Breast epithelium (tissue), 4 donors: ENCODE data around the gene CCL3. TPM values are rescaled to one million over a fixed set of nuclear protein-coding genes. Genes with fewer than 3 reads are reported as not detected.
"Not testable (repeated sequence)": the region's sequence is repeated elsewhere in the genome, so short reads cannot be mapped to it uniquely, and the experiment has no call there.

Source experiments
- DNase-seq, 2 donors: peaks; one replicate each; pipeline ENCODE4 v3.0.0-alpha.2; 2019; ENCODE audit warnings: low spot score in 2 of 2
- H3K27ac ChIP-seq, 2 donors: fragments of 200-600 bp; sonication (generic) in 1 of 2; one replicate each; pipeline ENCODE4 v1.5.1; 2016 to 2019; ENCODE audit warnings: mild to moderate bottlenecking in 1 of 2
- H3K27me3 ChIP-seq, 2 donors: fragments of 200-600 bp; sonication (generic) in 1 of 2; one replicate each; pipeline versions ENCODE4 v1.5.1 to v1.6.0; 2017 to 2019; ENCODE audit warnings: control low read depth in 1 of 2, mild to moderate bottlenecking in 1 of 2
- H3K36me3 ChIP-seq: fragments of 200-600 bp; one replicate; pipeline ENCODE4 v1.5.1; 2019
- H3K4me1 ChIP-seq, 2 donors: fragments of 200-600 bp; sonication (generic); one replicate each; pipeline ENCODE4 v1.5.1; 2016 to 2019; ENCODE audit warnings: control low read depth in 1 of 2
- H3K4me3 ChIP-seq, 3 donors: fragments of 200-600 bp; sonication (generic); 1 replicate in 2 of 3; 2 replicates in 1 of 3; pipeline ENCODE4 v1.5.1; 2016 to 2019; ENCODE audit warnings: mild to moderate bottlenecking in 3 of 3, moderate library complexity in 2 of 3
- H3K9me3 ChIP-seq, 2 donors: fragments of 200-600 bp; sonication (generic) in 1 of 2; one replicate each; pipeline ENCODE4 v1.5.1; 2016 to 2019; ENCODE audit warnings: control low read depth in 1 of 2
- POLR2A ChIP-seq: fragments of 450-650 bp; IDR thresholded peaks from one replicate; pipeline ENCODE4 v1.6.1; 2016; ENCODE audit warnings: antibody characterized with exemption, mild to moderate bottlenecking, moderate library complexity
- POLR2AphosphoS5 ChIP-seq, 3 donors: sonication (generic); formaldehyde crosslinking; IDR thresholded peaks; one replicate each; pipeline ENCODE4 v1.6.1; 2017; ENCODE audit warnings: antibody characterized with exemption in 3 of 3
- intact Hi-C: fragments of 100-400 bp; cut with DNase I; formaldehyde crosslinking; loops from one replicate; pipeline ENCODE4 v1.15.1; 2023; ENCODE audit warnings: low total_unique reads
- total RNA-seq, 3 donors: library from RNA; depleted of rRNA; stranded (reverse); fragments of >200 nt; gene quantifications; one replicate each; pipeline ENCODE4 v1.1.0, GENCODE V29; 2016
- TF ChIP-seq, protein P1 (sequence below), 3 donors: fragments of 450-650 bp; IDR thresholded peaks; one replicate each; pipeline ENCODE4 v1.5.1; 2016 to 2017; ENCODE audit warnings: antibody characterized with exemption in 3 of 3, mild to moderate bottlenecking in 3 of 3, moderate library complexity in 3 of 3

Gene CCL3
- total RNA-seq, 3 donors from 2014 or later: 0.96 to 10.8 TPM; not detected in 1

DNA sequence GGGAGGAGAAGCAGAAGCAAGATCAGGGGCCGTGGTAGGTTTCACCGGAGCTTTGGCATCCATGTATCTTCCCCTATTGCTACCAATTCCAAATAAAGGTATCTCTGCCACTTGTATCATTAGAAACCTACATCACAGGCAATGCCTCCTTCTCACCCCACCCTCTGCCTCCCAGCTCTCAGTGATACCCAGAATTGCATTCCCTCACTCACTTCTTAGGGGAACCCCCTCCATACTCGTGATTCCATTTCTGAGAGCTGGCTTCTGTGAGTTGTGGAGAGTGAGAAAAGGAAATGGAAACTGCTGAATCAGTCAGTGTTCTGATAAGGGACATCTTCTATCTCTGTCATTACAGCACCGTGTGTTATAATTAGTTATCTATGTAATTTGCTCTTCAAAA, 2.3 kb upstream of the CCL3 start:
- H3K27ac ChIP-seq: no peak overlapping the region
- no peaks in the 10 kb centered on the region for H3K4me1 ChIP-seq
- H3K36me3 ChIP-seq: no peaks in the 10 kb centered on the region
- no peak for DNase-seq
- H3K4me3 ChIP-seq: no peak overlapping the region
- TF ChIP-seq POLR2AphosphoS5 (IDR thresholded peaks at IDR 0.05): no peak
- no peak for TF ChIP-seq POLR2A
- TF ChIP-seq, protein P1, sequence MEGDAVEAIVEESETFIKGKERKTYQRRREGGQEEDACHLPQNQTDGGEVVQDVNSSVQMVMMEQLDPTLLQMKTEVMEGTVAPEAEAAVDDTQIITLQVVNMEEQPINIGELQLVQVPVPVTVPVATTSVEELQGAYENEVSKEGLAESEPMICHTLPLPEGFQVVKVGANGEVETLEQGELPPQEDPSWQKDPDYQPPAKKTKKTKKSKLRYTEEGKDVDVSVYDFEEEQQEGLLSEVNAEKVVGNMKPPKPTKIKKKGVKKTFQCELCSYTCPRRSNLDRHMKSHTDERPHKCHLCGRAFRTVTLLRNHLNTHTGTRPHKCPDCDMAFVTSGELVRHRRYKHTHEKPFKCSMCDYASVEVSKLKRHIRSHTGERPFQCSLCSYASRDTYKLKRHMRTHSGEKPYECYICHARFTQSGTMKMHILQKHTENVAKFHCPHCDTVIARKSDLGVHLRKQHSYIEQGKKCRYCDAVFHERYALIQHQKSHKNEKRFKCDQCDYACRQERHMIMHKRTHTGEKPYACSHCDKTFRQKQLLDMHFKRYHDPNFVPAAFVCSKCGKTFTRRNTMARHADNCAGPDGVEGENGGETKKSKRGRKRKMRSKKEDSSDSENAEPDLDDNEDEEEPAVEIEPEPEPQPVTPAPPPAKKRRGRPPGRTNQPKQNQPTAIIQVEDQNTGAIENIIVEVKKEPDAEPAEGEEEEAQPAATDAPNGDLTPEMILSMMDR (IDR thresholded peaks at IDR 0.05): no peak
- H3K27me3 ChIP-seq: no peaks in the 10 kb centered on the region
- intact Hi-C loops: no loop called here
- H3K9me3 ChIP-seq: no peaks in the 10 kb centered on the region

DNA sequence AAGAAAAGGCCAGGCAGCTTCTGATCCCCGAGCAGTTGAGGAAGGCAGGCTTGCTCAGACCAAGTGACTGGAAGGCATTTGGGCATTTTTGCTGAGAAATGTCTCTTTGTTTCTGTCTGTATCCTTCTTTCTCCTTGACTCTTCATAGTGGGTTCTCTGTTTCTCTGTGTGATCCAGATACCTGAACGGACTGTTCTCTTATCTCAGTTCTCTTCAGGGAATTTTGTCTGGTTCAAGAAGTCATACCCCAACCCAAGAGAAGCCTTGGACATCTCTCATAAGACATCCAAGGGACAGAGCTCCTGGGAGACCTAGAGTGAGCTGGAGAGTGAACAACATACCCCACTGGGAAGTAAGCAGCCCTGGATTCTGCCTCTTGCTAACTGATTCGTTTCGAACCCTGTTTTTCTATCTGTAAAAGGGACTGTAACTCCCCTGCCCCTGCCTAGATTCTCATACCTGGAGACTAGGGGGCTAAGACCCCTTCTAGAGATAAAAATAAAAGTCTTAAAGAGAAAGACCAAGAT, 541 bp downstream of the CCL3 start:
- TF ChIP-seq, protein P1 (IDR thresholded peaks at IDR 0.05): no peak
- no peak for TF ChIP-seq POLR2AphosphoS5 (IDR thresholded peaks at IDR 0.05)
- no peak for TF ChIP-seq POLR2A
- no peaks in the 10 kb centered on the region for H3K9me3 ChIP-seq
- intact Hi-C loops: no loop called here
- no peak overlapping the region for H3K27ac ChIP-seq
- no peak overlapping the region for H3K4me3 ChIP-seq
- H3K36me3 ChIP-seq: no peaks in the 10 kb centered on the region
- no peak for DNase-seq
- no peaks in the 10 kb centered on the region for H3K27me3 ChIP-seq
- no peaks in the 10 kb centered on the region for H3K4me1 ChIP-seq

DNA sequence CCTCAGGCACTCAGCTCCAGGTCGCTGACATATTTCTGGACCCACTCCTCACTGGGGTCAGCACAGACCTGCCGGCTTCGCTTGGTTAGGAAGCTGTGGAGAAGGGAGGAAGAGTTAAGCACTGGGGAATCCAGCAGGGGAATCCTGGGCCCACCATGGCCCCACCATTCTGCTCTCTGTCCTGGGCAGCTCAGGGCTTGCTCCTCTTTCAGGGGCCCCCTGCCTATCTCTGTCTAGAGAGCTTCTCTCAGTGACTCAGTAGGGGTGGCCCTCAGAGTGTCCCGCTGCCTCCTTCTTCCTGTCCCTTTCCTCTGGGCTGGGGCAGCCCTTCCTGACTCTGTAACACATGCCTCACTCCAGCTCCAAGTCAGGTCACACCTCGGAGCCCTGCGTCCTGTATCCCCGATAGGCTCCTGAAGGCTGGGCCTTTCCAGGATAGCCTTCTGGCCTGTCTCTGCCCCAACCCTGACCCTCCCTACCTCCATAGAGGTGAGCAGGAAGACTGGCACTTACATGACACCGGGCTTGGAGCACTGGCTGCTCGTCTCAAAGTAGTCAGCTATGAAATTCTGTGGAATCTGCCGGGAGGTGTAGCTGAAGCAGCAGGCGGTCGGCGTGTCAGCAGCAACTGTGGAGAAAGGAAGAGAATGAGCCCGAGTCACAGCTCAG, 1.1 kb downstream of the CCL3 start:
- no peaks in the 10 kb centered on the region for H3K27me3 ChIP-seq
- intact Hi-C loops: no loop called here
- H3K27ac ChIP-seq: no peak overlapping the region
- TF ChIP-seq POLR2AphosphoS5 (IDR thresholded peaks at IDR 0.05) (no peak), POLR2A (no peak)
- TF ChIP-seq, protein P1 (IDR thresholded peaks at IDR 0.05): no peak
- H3K4me3 ChIP-seq: no peak overlapping the region
- H3K9me3 ChIP-seq: no peaks in the 10 kb centered on the region
- DNase-seq: no peak
- no peaks in the 10 kb centered on the region for H3K36me3 ChIP-seq
- no peaks in the 10 kb centered on the region for H3K4me1 ChIP-seq

DNA sequence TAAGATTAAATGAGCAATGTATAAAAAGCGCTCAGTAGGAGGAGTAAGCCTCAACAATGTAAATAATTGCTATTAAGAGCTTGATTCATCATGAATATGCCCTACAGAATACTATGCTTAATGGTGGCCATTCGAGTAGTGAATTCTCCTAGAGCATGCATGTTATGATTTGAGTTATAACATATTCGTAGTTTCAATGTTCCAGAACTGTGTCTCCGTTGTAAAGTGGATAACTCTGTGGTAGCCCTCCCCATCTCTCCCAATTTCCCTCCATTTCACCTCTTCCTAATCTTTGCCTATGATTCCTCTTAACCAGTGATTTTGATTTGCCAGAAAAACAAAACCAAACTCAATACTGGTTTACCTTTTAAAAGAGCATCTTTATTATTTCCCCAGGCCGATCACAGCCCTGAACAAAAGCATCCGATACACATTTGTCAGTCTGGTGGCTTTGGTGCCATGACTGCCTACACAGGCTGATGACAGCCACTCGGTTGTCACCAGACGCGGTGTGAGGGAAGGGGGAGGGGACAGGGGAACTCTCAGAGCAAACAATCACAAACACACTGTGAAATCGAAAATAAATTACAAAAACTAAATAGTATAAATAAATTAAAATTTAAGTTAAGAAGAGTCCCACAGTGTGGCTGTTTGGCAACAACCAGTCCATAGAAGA, 1.9 kb downstream of the CCL3 start:
- H3K4me1 ChIP-seq, H3K9me3 ChIP-seq, H3K4me3 ChIP-seq, intact Hi-C loops, H3K36me3 ChIP-seq, H3K27me3 ChIP-seq, H3K27ac ChIP-seq, DNase-seq: not testable (repeated sequence)

DNA sequence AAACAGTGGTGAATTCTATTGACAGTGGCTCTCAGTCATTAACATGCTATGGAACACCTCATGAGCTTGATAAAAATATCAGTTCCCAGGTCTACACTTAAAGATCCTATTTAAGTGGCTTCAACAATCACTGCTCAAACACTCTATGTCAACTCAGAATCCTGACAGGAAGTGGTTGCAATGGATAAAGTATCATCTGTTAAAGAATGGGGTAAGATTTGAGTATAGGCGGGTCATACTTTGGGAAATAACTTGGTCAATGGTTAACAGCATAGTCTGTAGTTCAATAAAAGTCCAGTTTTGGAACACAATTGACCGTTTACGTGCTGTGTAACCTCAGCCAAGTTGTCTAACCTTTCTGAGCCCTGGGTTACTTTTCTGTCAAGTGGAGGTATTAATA, 2.5 kb downstream of the CCL3 start:
- H3K27me3 ChIP-seq: not testable (repeated sequence)

DNA sequence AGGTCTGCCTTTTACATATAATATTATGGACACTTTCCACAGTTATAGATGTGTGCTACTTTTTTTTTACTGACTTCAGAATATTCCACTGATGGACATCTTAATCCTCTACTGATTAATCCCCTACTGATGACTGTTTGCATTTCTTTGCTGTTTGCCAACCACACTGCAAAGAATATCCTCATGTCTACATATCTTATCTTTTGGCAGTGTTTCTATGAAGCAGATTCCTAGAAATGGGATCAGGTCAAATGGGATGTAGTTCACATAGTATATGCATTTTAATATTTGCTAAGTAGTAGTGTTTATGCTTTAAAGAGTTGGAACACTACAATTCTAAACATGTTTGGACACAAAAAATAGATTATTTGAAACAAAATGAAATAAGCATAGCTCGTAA, 3.2 kb downstream of the CCL3 start:
- H3K36me3 ChIP-seq: no peaks in the 10 kb centered on the region
- H3K9me3 ChIP-seq: no peaks in the 10 kb centered on the region
- TF ChIP-seq POLR2AphosphoS5 (IDR thresholded peaks at IDR 0.05): no peak
- TF ChIP-seq POLR2A: no peak
- TF ChIP-seq, protein P1 (IDR thresholded peaks at IDR 0.05): no peak
- no peak for DNase-seq
- H3K4me1 ChIP-seq: no peaks in the 10 kb centered on the region
- intact Hi-C loops: no loop called here
- H3K27me3 ChIP-seq: no peaks in the 10 kb centered on the region
- H3K27ac ChIP-seq: no peak overlapping the region
- H3K4me3 ChIP-seq: no peak overlapping the region

More for the DNA sequence above, 2.5 kb downstream of the CCL3 start:
- intact Hi-C loops, H3K9me3 ChIP-seq, H3K4me1 ChIP-seq, H3K27ac ChIP-seq, H3K4me3 ChIP-seq, H3K36me3 ChIP-seq, DNase-seq: not testable (repeated sequence)
